K562 (cell line): ENCODE results near the gene SLC12A9. TPM values are rescaled to one million over a fixed set of nuclear protein-coding genes. Genes with fewer than 3 reads are reported as not detected.

Experiments used
- AFF4 ChIP-seq: sonication (generic); formaldehyde crosslinking; IDR thresholded peaks from 2 replicates; pipeline ENCODE4 v1.8.0; 2023; ENCODE audit warnings: mild to moderate bottlenecking, missing genetic modification reagents
- CREB3 ChIP-seq: fragments of 450-650 bp; conservative IDR thresholded peaks from 2 replicates; pipeline ENCODE4 v1.6.1; 2016; ENCODE audit warnings: missing genetic modification characterization, low read depth, mild to moderate bottlenecking, missing compliant biosample characterization, moderate library complexity
- HMGXB4 ChIP-seq: sonication (generic); formaldehyde crosslinking; IDR thresholded peaks from 2 replicates; pipeline ENCODE4 v1.8.1; 2023; ENCODE audit warnings: mild to moderate bottlenecking, missing genetic modification reagents
- LEF1 ChIP-seq: fragments of 450-650 bp; IDR thresholded peaks from 2 replicates; pipeline ENCODE4 v1.6.1; 2016; ENCODE audit warnings: mild to moderate bottlenecking
- MCM3 ChIP-seq: fragments of 450-650 bp; IDR thresholded peaks from 2 replicates; pipeline ENCODE4 v1.6.1; 2016
- RREB1 ChIP-seq: fragments of 250-450 bp; sonication (Bioruptor Pico); IDR thresholded peaks from 2 replicates; pipeline ENCODE4 v1.4.0; 2020
- ZNF589 ChIP-seq: fragments of 200-800 bp; sonication (Bioruptor generic); IDR thresholded peaks from 2 replicates; pipeline ENCODE4 v1.6.1; 2016; ENCODE audit warnings: low read depth, missing genetic modification characterization, missing compliant biosample characterization
- polyA plus RNA-seq, 8 experiments: library from polyadenylated mRNA; depleted of rRNA in 4 of 8; stranded (reverse) in 5 of 8; unstranded in 3 of 8; fragments of >200 nt; fragmentation: Nextera tagmentation in 2 of 8; fragmentation: Illumina TruSeq in 1 of 8; extraction: Ambion mirVana in 2 of 8; extraction: Trizol in 1 of 8; gene quantifications; 2 replicates each; pipeline versions ENCODE4 v1.2.1 to v1.2.3, GENCODE V29; 2011 to 2014; ENCODE audit warnings: inconsistent platforms in 1 of 8, missing spikeins in 1 of 8
- total RNA-seq, 7 experiments: library from RNA; depleted of rRNA in 6 of 7; stranded (reverse); fragments of >200 nt in 6 of 7; fragmentation: Illumina TruSeq in 2 of 7; extraction: Trizol in 2 of 7; gene quantifications; 2 replicates each; pipeline versions ENCODE4 v1.2.1 to v1.2.3, GENCODE V29; 2011 to 2021; ENCODE audit warnings: low replicate concordance in 1 of 7

SLC12A9 gene
- total and polyA plus RNA-seq, 9 of the 15 experiments (the other 6 are each of a cell fraction or from before 2014, with no cell fraction given), result 0.06 to 20.2 (median 10.7) TPM

GRCh38 chr7:100827330-100828226, 24.9 kb upstream of the SLC12A9 start, which contains the start of gene EPHB4 (continued):
- TF ChIP-seq RREB1 (no peak), HMGXB4 (CRISPR knock-in tag) (no peak), ZNF589 (CRISPR knock-in tag) (no peak), MCM3 (no peak), LEF1 (peak; percentile 48; the same call in 1 of the 2 replicates), CREB3 (tag) (no peak), AFF4 (CRISPR knock-in tag) (peak; percentile 86; the same call in 1 of the 2 replicates)
